PC-3 (cell line): ENCODE data around the gene SLC9B1.
"Not testable (repeated sequence)": the region's sequence is repeated elsewhere in the genome, so short reads cannot be mapped to it uniquely, and the experiment has no call there.

Source experiments
- EZH2phosphoT487 ChIP-seq: fragments of 300-600 bp; sonication (generic); IDR thresholded peaks from 2 replicates; pipeline ENCODE4 v1.6.1; 2018; ENCODE audit warnings: mild to moderate bottlenecking, antibody characterized with exemption, low read length, borderline replicate concordance
- TF ChIP-seq, protein P1 (sequence below): fragments of 300-600 bp; sonication (generic); conservative IDR thresholded peaks from 2 replicates; pipeline ENCODE4 v1.5.1; 2017; ENCODE audit warnings: antibody characterized with exemption, low read depth, mild to moderate bottlenecking, low read length

DNA sequence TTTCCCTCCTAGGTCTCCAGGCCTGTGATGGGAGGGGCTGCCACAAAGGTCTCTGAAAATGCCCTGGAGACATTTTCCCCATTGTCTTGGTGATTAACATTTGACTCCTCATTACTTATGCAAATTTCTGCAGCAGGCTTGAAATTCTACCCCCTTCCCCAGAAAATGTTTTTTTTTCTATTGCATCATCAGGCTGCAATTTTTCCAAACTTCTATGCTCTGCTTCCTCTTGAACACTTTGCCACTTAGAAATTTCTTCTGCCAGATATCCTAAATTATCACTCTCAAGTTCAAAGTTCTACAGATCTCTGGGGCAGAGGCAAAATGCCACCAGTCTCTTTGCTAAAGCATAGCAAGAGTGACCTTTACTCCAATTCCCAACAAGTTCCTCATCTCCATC lies 25.5 kb downstream of the SLC9B1 start:
- TF ChIP-seq, protein P1, sequence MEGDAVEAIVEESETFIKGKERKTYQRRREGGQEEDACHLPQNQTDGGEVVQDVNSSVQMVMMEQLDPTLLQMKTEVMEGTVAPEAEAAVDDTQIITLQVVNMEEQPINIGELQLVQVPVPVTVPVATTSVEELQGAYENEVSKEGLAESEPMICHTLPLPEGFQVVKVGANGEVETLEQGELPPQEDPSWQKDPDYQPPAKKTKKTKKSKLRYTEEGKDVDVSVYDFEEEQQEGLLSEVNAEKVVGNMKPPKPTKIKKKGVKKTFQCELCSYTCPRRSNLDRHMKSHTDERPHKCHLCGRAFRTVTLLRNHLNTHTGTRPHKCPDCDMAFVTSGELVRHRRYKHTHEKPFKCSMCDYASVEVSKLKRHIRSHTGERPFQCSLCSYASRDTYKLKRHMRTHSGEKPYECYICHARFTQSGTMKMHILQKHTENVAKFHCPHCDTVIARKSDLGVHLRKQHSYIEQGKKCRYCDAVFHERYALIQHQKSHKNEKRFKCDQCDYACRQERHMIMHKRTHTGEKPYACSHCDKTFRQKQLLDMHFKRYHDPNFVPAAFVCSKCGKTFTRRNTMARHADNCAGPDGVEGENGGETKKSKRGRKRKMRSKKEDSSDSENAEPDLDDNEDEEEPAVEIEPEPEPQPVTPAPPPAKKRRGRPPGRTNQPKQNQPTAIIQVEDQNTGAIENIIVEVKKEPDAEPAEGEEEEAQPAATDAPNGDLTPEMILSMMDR, result not testable (repeated sequence)
- not testable (repeated sequence) for TF ChIP-seq EZH2phosphoT487
